ENCODE data around the gene PRR23E. TPM values are rescaled to one million over a fixed set of nuclear protein-coding genes. Genes with fewer than 3 reads are reported as not detected.

PRR23E gene
- total RNA-seq, 1 experiment from 2014 or later = not detected

GRCh38 chr3:127166501-127167065 is 26.3 kb upstream of the PRR23E start:
- Histone ChIP-seq H3K4me3 (no peak overlapping the region), H2AFZ (no peak overlapping the region), H3K4me1 (replicated peaks; ENCODE audit: insufficient read depth) (no peaks in the 10 kb centered on the region), H3K27me3 (ENCODE audit: insufficient read depth, low read depth) (peaks cover 77% of the 10 kb centered on the region), H3K9me2 (ENCODE audit: insufficient read depth) (no peaks in the 10 kb centered on the region), H3F3A (ENCODE audit: insufficient read depth, low read depth) (no peaks in the 10 kb centered on the region), H3K79me2 (ENCODE audit: low read depth) (no peaks in the 10 kb centered on the region), H3K27ac (no peak overlapping the region), H3K36me3 (ENCODE audit: low read depth) (no peaks in the 10 kb centered on the region), H3K4me2 (no peak overlapping the region), H4K20me1 (ENCODE audit: insufficient read depth) (no peaks in the 10 kb centered on the region), H3K9me3 (ENCODE audit: insufficient read depth, low read depth) (no peaks in the 10 kb centered on the region)
- POLR2A ChIA-PET (ENCODE audit: unreplicated experiment) = interaction anchor here (0.6 kb wide), 1 partner anchor 461 kb away, joined by 5 read pairs; no protein-coding TSS in a partner anchor
- intact Hi-C loops (cut with micrococcal nuclease; ENCODE audit: unreplicated experiment) = no loop called here
- no peak for TF ChIP-seq EZH2 (IDR thresholded peaks at IDR 0.05; ENCODE audit: low read depth)
- no peak for TF ChIP-seq CTCF (conservative IDR thresholded peaks at IDR 0.05)
- DNase-seq = no peak
- BruUV-seq (replicated peaks) = no TSS peak
- CTCF ChIA-PET = no interaction called here

DNA sequence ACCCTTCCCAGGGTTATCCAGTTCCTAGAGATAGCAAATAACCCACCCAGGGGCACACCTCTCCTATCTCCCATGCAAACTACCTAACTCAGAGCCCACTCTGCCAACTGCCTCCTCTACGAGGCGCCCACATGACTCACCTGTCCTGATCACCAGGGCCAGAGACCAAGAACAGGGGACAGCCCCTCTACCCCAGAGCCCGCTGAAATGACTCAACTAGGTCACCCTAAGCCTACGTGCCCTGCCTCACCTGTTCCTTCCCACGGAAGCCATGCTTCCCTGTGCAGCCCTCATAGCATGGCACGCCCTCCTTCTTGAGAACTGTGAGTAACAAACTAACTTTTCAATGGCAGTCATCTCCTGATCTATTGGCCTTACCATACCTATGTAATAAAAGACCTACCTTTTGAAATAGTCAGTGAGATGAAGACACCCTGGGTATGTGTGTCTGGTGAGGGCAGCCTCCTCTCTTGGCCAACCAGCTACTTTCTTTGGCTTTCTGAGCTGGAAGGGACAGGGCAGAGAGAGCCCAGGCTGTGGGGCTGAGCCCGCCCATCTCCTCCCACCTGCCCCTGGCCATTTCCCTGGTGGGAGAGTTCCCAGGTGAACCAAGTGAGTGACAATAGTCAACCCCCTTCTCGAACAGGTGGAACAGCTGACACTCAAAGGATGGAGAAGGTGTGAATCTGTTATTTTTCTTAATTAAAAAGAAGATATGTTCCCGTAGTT is 25.5 kb upstream of the PRR23E start:
- Histone ChIP-seq H3K9me3 (ENCODE audit: insufficient read depth, low read depth) (no peaks in the 10 kb centered on the region), H3K4me1 (replicated peaks; ENCODE audit: insufficient read depth) (no peaks in the 10 kb centered on the region), H3K4me3 (no peak overlapping the region), H3F3A (ENCODE audit: insufficient read depth, low read depth) (no peaks in the 10 kb centered on the region), H3K79me2 (ENCODE audit: low read depth) (no peaks in the 10 kb centered on the region), H3K27me3 (ENCODE audit: insufficient read depth, low read depth) (peaks cover 78% of the 10 kb centered on the region), H3K27ac (no peak overlapping the region), H4K20me1 (ENCODE audit: insufficient read depth) (no peaks in the 10 kb centered on the region), H3K9me2 (ENCODE audit: insufficient read depth) (no peaks in the 10 kb centered on the region), H2AFZ (no peak overlapping the region), H3K4me2 (no peak overlapping the region), H3K36me3 (ENCODE audit: low read depth) (no peaks in the 10 kb centered on the region)
- ChIA-PET POLR2A (ENCODE audit: unreplicated experiment) (no interaction called here), CTCF (no interaction called here)
- BruUV-seq (replicated peaks) = no TSS peak
- TF ChIP-seq CTCF (conservative IDR thresholded peaks at IDR 0.05) (no peak), EZH2 (IDR thresholded peaks at IDR 0.05; ENCODE audit: low read depth) (no peak)
- DNase-seq = no peak
- intact Hi-C loops (cut with micrococcal nuclease; ENCODE audit: unreplicated experiment) = no loop called here

- CTCF ChIA-PET = no interaction called here
- H3K9me3 ChIP-seq (ENCODE audit: insufficient read depth, low read depth) = no peaks in the 10 kb centered on the region
- no peaks in the 10 kb centered on the region for H3K9me2 ChIP-seq (ENCODE audit: insufficient read depth)
- no peaks in the 10 kb centered on the region for H3K4me1 ChIP-seq (replicated peaks; ENCODE audit: insufficient read depth)
- DNase-seq = no peak
- peaks cover 79% of the 10 kb centered on the region for H3K27me3 ChIP-seq (ENCODE audit: insufficient read depth, low read depth)
- H3K36me3 ChIP-seq (ENCODE audit: low read depth) = no peaks in the 10 kb centered on the region
- no peak overlapping the region for H3K4me3 ChIP-seq
- H3F3A ChIP-seq (ENCODE audit: insufficient read depth, low read depth) = no peaks in the 10 kb centered on the region
- POLR2A ChIA-PET (ENCODE audit: unreplicated experiment) = no interaction called here
- H3K79me2 ChIP-seq (ENCODE audit: low read depth) = no peaks in the 10 kb centered on the region
- TF ChIP-seq EZH2 (IDR thresholded peaks at IDR 0.05; ENCODE audit: low read depth) = no peak
- TF ChIP-seq CTCF (conservative IDR thresholded peaks at IDR 0.05) = no peak
- H4K20me1 ChIP-seq (ENCODE audit: insufficient read depth) = no peaks in the 10 kb centered on the region
- no peak overlapping the region for H2AFZ ChIP-seq
- no peak overlapping the region for H3K4me2 ChIP-seq
- no TSS peak for BruUV-seq (replicated peaks)
- no peak overlapping the region for H3K27ac ChIP-seq
- intact Hi-C loops (cut with micrococcal nuclease; ENCODE audit: unreplicated experiment) = no loop called here
Measured at GRCh38 chr3:127168271-127168670, 24.7 kb upstream of the PRR23E start.
